GM19238 (cell line): Measurements from ENCODE around the gene PDP2.

ENCODE experiments used
- DNase-seq: peaks from one replicate; pipeline ENCODE4 v3.0.0; 2011; ENCODE audit warnings: low spot score; ENCODE audit not compliant: insufficient read length

The PDP2 gene

GRCh38 chr16:66935314-66936011 lies 55.1 kb downstream of the PDP2 start, which contains the start of gene CES2:
Gene CES2, plus strand, starts transcription at chr16:66935516. Its CDS starts 120 bp downstream, at chr16:66935636.
- no peak for DNase-seq

- DNase-seq: no peak
Measured at GRCh38 chr16:66936462-66936861, 56.1 kb downstream of the PDP2 start.

DNA sequence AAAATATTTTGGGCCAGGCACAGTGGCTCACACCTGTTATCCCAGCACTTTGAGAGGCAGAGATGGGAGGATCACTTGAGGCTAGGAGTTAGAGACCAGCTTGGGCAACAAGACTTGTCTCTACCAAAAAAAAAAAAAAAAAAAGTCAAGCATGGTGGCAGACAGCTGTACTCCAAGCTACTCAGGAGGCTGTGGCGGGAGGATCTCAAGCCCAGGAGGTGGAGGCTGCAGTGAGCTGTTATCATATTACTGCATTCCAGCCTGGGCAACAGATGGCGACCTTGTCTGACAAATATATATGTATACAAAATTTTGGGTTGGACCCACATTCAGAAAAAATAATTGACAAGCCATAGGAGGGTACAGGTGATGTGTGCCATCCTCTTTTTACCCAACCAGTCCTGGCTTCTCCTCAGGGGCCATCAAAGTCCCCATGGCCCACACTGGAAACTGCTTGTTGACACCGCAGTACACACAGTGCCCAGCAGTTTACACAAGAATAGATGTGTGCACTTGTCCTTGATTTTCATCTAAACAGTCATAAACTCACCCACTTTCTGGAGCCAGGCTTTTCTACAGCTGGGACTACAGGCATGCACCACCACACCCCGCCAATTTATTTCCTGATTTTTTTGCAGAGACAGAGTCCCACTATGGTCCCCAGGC lies 56.7 kb downstream of the PDP2 start:
- no peak for DNase-seq

- DNase-seq: no peak
Measured at GRCh38 chr16:66937725-66938337, 57.5 kb downstream of the PDP2 start.

GRCh38 chr16:66939366-66939765 lies 59.1 kb downstream of the PDP2 start:
- no peak for DNase-seq

GRCh38 chr16:66940236-66940635 lies 59.9 kb downstream of the PDP2 start:
- DNase-seq: no peak
